PC-9 (cell line): Measurements from ENCODE around the gene RAB11FIP5.

Source experiments
- EZH2 ChIP-seq: fragments of 200-600 bp; sonication (generic); IDR thresholded peaks from 2 replicates; pipeline ENCODE4 v1.8.0; 2017; ENCODE audit warnings: antibody characterized with exemption, low read depth
- TF ChIP-seq, protein P1 (sequence below): fragments of 200-600 bp; sonication (generic); conservative IDR thresholded peaks from 2 replicates; pipeline ENCODE4 v1.6.1; 2017; ENCODE audit warnings: mixed run types, antibody characterized with exemption, mild to moderate bottlenecking, moderate library complexity

DNA sequence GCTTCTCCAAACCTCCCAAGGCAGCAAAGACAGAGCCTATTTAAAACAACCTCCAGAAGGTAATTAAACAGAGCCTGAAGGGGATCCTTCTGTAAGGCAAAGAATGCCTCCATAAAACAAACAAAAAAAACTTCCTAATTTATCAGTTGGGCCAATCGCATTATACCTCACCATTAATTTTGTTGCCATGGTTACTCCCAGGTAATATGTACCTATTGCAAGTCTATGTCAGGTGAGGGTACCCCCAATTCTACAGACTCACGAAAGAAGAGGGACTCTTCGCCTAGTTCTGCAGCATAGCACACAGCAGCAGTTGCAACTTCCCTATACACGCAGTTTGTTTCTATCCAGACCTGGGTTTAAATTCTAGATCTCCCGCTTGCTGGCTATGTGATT lies 80.0 kb downstream of the RAB11FIP5 start:
- TF ChIP-seq, protein P1, sequence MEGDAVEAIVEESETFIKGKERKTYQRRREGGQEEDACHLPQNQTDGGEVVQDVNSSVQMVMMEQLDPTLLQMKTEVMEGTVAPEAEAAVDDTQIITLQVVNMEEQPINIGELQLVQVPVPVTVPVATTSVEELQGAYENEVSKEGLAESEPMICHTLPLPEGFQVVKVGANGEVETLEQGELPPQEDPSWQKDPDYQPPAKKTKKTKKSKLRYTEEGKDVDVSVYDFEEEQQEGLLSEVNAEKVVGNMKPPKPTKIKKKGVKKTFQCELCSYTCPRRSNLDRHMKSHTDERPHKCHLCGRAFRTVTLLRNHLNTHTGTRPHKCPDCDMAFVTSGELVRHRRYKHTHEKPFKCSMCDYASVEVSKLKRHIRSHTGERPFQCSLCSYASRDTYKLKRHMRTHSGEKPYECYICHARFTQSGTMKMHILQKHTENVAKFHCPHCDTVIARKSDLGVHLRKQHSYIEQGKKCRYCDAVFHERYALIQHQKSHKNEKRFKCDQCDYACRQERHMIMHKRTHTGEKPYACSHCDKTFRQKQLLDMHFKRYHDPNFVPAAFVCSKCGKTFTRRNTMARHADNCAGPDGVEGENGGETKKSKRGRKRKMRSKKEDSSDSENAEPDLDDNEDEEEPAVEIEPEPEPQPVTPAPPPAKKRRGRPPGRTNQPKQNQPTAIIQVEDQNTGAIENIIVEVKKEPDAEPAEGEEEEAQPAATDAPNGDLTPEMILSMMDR: no peak
- no peak for TF ChIP-seq EZH2
